ENCODE measurements around the gene TULP1. TPM values are rescaled to one million over a fixed set of nuclear protein-coding genes. Genes with fewer than 3 reads are reported as not detected.

The TULP1 gene
- total RNA-seq, 1 experiment from 2014 or later, result not detected

DNA sequence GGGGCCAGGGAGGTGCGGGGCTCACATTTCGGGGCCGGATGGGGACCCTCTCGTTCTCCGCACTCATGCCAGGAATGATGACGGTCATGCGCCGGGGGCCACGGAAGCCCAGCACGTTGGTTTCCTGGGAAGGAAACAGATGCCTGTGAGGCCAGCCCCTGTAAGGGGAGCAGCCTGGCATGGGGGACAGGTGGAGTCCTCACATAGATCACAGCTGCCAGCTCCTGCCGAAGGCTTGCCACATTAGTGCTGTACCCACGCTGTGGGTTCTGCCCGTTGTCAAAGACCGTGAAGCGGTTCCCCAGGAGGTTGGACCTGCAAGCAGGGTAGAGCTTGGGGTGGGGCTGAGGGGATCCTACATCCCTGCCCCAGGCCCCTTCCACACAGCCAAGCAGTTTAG is 9.2 kb downstream of the TULP1 start:
- ATAC-seq (no peak), DNase-seq (ENCODE audit: low read depth, low spot score) (no peak)
- POLR2A ChIA-PET, result interaction anchor here (0.6 kb wide), 1 partner anchor 162 kb away, joined by 3 read pairs; no protein-coding TSS in a partner anchor
- no peak overlapping the region for H3K27ac ChIP-seq (ENCODE audit: low read depth, low read length)
- no TSS peak for BruUV-seq (replicated peaks)
- no peak overlapping the region for H2AFZ ChIP-seq (ENCODE audit: low read depth, low read length, poor library complexity, severe bottlenecking)
- no peak for TF ChIP-seq CBX3 (IDR thresholded peaks at IDR 0.05; ENCODE audit: low read depth)
- TF ChIP-seq SP1 (IDR thresholded peaks at IDR 0.05; ENCODE audit: low read depth), result no peak
- TF ChIP-seq, protein P1, sequence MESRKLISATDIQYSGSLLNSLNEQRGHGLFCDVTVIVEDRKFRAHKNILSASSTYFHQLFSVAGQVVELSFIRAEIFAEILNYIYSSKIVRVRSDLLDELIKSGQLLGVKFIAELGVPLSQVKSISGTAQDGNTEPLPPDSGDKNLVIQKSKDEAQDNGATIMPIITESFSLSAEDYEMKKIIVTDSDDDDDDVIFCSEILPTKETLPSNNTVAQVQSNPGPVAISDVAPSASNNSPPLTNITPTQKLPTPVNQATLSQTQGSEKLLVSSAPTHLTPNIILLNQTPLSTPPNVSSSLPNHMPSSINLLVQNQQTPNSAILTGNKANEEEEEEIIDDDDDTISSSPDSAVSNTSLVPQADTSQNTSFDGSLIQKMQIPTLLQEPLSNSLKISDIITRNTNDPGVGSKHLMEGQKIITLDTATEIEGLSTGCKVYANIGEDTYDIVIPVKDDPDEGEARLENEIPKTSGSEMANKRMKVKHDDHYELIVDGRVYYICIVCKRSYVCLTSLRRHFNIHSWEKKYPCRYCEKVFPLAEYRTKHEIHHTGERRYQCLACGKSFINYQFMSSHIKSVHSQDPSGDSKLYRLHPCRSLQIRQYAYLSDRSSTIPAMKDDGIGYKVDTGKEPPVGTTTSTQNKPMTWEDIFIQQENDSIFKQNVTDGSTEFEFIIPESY (IDR thresholded peaks at IDR 0.05; ENCODE audit: extremely low read depth, insufficient replicate concordance, low read length), result no peak
- no peak for TF ChIP-seq RAD21 (IDR thresholded peaks at IDR 0.05; ENCODE audit: low read depth)
- CTCF ChIA-PET, result no interaction called here
- H3K4me1 ChIP-seq (ENCODE audit: control insufficient read depth in 1 of 2, insufficient read depth in 2 of 2, low read length in 2 of 2), result peaks cover 4 to 12% of the 10 kb centered on the region in 2 experiments; a peak in 3 of 4 replicates
- H3K9ac ChIP-seq (ENCODE audit: low read length), result no peak overlapping the region
- H3K9me3 ChIP-seq (ENCODE audit: control insufficient read depth in 1 of 2, insufficient read depth in 1 of 2, low read depth in 1 of 2, low read length in 2 of 2), result no peaks in the 10 kb centered on the region
- intact Hi-C loops (cut with micrococcal nuclease), result no loop called here
- no peak overlapping the region for H3K4me2 ChIP-seq (ENCODE audit: low read length)
- H3K9me2 ChIP-seq (ENCODE audit: insufficient read depth), result no peaks in the 10 kb centered on the region
- no peaks in the 10 kb centered on the region for H4K20me1 ChIP-seq (ENCODE audit: insufficient read depth)
- RAD21 ChIA-PET (ENCODE audit: low non-redundant PET in 1 of 2, low total read pairs in 2 of 2, uncharacterized antibody in 2 of 2, unreplicated experiment in 2 of 2), result no interaction called here
- H3K79me2 ChIP-seq (ENCODE audit: insufficient read depth, low read length), result no peaks in the 10 kb centered on the region
- no peak overlapping the region for H3K4me3 ChIP-seq (replicated peaks in 1 of 2; ENCODE audit: low read depth in 1 of 2, low read length in 2 of 2)
- H3K27me3 ChIP-seq (ENCODE audit: insufficient read depth, low read length), result no peaks in the 10 kb centered on the region
- no peaks in the 10 kb centered on the region for H3K36me3 ChIP-seq (ENCODE audit: control insufficient read depth in 1 of 2, insufficient read depth in 2 of 2, low read length in 2 of 2)

DNA sequence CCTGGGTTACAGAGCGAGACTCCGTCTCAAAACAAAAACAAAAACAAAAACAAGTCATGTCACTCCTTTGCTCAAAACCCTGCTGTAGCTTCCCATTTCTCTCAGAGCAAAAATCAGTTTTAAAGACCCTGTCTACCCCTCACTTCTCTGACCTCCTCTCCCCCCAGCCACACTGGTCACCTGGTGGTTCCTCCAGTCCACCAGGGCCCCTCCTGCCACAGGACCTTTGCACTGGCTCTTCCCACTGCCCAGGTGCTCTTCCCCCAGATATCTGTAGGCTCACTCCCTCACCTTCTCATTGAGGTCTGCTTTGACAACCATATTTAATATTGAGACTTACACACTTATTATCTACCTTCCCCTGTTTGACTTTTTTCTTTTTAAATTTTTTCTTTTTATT is 10.9 kb downstream of the TULP1 start:
- ATAC-seq (no peak), DNase-seq (ENCODE audit: low read depth, low spot score) (no peak)
- no peaks in the 10 kb centered on the region for H3K9me3 ChIP-seq (ENCODE audit: control insufficient read depth in 1 of 2, insufficient read depth in 1 of 2, low read depth in 1 of 2, low read length in 2 of 2)
- H3K9me2 ChIP-seq (ENCODE audit: insufficient read depth), result no peaks in the 10 kb centered on the region
- CTCF ChIA-PET, result no interaction called here
- no peaks in the 10 kb centered on the region for H3K36me3 ChIP-seq (ENCODE audit: control insufficient read depth in 1 of 2, insufficient read depth in 2 of 2, low read length in 2 of 2)
- H3K9ac ChIP-seq (ENCODE audit: low read length), result no peak overlapping the region
- H3K4me3 ChIP-seq (replicated peaks in 1 of 2; ENCODE audit: low read depth in 1 of 2, low read length in 2 of 2), result no peak overlapping the region
- no peaks in the 10 kb centered on the region for H4K20me1 ChIP-seq (ENCODE audit: insufficient read depth)
- POLR2A ChIA-PET, result no interaction called here
- TF ChIP-seq CEBPB (IDR thresholded peaks at IDR 0.05; ENCODE audit: low read depth) (no peak), RAD21 (IDR thresholded peaks at IDR 0.05; ENCODE audit: low read depth) (no peak), TCF7L2 (IDR thresholded peaks at IDR 0.05; ENCODE audit: borderline replicate concordance, extremely low read depth, insufficient read depth, insufficient read length) (no peak), SIN3A (IDR thresholded peaks at IDR 0.05; ENCODE audit: low read depth) (no peak), EGR1 (IDR thresholded peaks at IDR 0.05; ENCODE audit: low read depth) (no peak), EZH2phosphoT487 (IDR thresholded peaks at IDR 0.05; ENCODE audit: borderline replicate concordance) (no peak), ZNF274 (IDR thresholded peaks at IDR 0.05; ENCODE audit: low read depth, low read length) (no peak), SP1 (IDR thresholded peaks at IDR 0.05; ENCODE audit: low read depth) (no peak), SRF (IDR thresholded peaks at IDR 0.05; ENCODE audit: low read depth) (no peak), EZH2 (IDR thresholded peaks at IDR 0.05) (no peak)
- TF ChIP-seq, protein P2, sequence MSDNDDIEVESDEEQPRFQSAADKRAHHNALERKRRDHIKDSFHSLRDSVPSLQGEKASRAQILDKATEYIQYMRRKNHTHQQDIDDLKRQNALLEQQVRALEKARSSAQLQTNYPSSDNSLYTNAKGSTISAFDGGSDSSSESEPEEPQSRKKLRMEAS (IDR thresholded peaks at IDR 0.05), result no peak
- TF ChIP-seq, protein P1 (IDR thresholded peaks at IDR 0.05; ENCODE audit: extremely low read depth, insufficient replicate concordance, low read length), result no peak
- H3K79me2 ChIP-seq (ENCODE audit: insufficient read depth, low read length), result 0 out of 2 replicates have a peak, but pooled peaks cover 3% of the 10 kb centered on the region
- no peak overlapping the region for H2AFZ ChIP-seq (ENCODE audit: low read depth, low read length, poor library complexity, severe bottlenecking)
- intact Hi-C loops (cut with micrococcal nuclease), result no loop called here
- H3K27ac ChIP-seq (ENCODE audit: low read depth, low read length), result no peak overlapping the region
- peaks cover 11 to 25% of the 10 kb centered on the region in 2 experiments for H3K4me1 ChIP-seq (ENCODE audit: control insufficient read depth in 1 of 2, insufficient read depth in 2 of 2, low read length in 2 of 2)
- no peaks in the 10 kb centered on the region for H3K27me3 ChIP-seq (ENCODE audit: insufficient read depth, low read length)
- H3K4me2 ChIP-seq (ENCODE audit: low read length), result no peak overlapping the region
- RAD21 ChIA-PET (ENCODE audit: low non-redundant PET in 1 of 2, low total read pairs in 2 of 2, uncharacterized antibody in 2 of 2, unreplicated experiment in 2 of 2), result no interaction called here
- BruUV-seq (replicated peaks), result no TSS peak

Data from HCT116 (cell line).